Activated CD4-positive, alpha-beta T cell treated with anti-CD3 and anti-CD28 coated beads, Interleukin-2, amount 50 U/mL, for 24 hours (primary cell): ENCODE results near the gene ATF7IP.

Source experiments
- DNase-seq, 2 donors: peaks; one replicate each; pipeline ENCODE4 v3.0.0-alpha.2; 2020; ENCODE audit warnings: low read depth in 1 of 2, low spot score in 1 of 2

ATF7IP gene

GRCh38 chr12:14473707-14474287 lies 108.3 kb downstream of the ATF7IP start:
- no peak for DNase-seq

- no peak for DNase-seq
Measured at GRCh38 chr12:14479004-14479403, 113.5 kb downstream of the ATF7IP start.

- no peak for DNase-seq
Measured at GRCh38 chr12:14481201-14481600, 115.7 kb downstream of the ATF7IP start.

DNA sequence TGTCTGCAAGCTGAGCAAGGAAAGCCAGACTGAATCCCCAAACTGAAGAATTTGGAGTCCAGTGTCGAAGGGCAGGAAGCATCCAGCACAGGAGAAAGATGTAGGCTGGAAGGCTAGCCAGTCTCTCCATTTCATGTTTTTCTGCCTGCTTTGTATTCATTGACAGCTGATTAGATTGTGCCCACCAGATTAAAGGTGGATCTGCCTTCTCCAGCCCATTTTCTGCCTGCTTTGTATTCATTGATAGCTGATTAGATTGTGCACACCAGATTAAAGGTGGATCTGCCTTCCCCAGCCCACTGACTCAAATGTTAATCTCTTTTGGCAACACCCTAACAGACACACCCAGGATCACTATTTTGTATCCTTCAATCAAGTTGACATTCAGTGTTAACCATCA lies 116.9 kb downstream of the ATF7IP start:
- no peak for DNase-seq

GRCh38 chr12:14482886-14483285 lies 117.4 kb downstream of the ATF7IP start:
- no peak for DNase-seq

GRCh38 chr12:14495326-14495725 lies 129.8 kb downstream of the ATF7IP start:
- DNase-seq, result no peak

- no peak for DNase-seq
Measured at GRCh38 chr12:14505626-14506596, 140.4 kb downstream of the ATF7IP start.

DNA sequence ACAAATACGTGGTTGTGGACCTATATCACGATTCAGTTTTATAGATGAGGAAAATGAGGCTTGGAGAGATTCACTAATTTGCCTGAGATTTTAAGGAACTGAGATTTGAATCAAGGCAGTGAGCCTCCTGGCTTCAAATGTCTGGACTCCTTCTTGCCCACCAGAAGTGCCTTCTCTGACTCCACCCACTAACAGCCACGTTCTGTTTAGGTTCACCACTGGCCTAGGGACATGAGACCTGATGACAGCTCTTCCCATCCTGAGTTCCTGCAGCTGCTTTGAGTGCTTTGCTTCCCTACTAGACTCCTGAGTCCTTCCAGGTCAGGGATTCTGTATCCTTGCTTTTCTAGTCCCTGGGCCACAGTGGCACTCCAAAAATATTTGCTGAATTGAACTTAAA lies 145.1 kb downstream of the ATF7IP start:
- no peak for DNase-seq

DNA sequence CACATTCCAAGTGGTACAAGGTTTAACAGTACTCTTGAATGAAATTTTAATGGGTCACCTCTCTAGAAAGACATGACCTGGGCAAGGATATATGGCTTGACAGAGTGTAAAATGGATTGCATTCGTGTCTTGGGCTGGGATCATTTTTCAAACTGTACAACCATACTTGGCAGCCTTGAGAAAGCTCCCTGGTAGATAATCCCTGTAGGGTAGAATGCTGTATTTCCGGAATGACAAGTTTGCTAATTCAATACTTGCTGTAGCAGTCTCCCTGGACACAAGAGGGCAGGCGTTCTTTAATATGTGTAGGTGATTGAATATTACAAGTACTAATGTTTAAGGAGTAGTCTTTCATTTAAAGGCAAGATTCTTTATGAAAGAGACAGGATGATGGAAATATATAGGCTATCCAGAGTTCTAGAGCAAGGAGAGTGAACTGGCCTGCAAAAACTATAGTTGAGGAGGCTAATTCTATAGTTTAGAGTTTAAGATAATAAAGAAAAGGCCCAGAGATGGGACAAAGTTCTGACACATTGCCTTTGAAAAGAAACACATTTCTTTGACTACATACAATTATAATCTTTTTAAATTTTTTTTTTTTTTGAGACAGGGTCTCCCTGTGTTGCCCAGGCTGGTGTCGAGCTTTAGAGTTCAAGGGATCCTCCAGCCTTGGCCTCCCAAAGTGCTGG lies 148.8 kb downstream of the ATF7IP start:
- DNase-seq, result no peak

- DNase-seq, result no peak
Measured at GRCh38 chr12:14514946-14515345, 149.5 kb downstream of the ATF7IP start.

GRCh38 chr12:14521822-14522221 lies 156.3 kb downstream of the ATF7IP start:
- DNase-seq, result no peak

DNA sequence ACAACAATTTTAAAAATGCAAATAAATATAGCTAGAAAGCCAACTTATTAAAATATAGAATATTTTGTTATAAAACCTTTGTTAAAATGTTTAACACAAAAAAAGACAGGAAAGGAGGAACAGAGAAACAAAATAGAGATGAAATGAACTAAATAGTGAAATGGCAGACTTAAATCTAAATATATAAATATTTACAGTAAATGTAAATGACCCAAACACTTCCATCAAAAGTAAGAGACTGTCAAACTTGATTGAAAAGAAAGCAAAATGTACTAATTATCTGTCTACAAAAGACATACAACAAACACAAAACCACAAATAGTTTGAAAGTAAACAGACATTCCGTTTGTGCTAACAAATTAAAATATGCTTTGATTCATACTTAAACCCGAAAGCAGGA lies 160.5 kb downstream of the ATF7IP start:
- DNase-seq, result no peak

- no peak for DNase-seq
Measured at GRCh38 chr12:14532152-14532551, 166.7 kb downstream of the ATF7IP start.

DNA sequence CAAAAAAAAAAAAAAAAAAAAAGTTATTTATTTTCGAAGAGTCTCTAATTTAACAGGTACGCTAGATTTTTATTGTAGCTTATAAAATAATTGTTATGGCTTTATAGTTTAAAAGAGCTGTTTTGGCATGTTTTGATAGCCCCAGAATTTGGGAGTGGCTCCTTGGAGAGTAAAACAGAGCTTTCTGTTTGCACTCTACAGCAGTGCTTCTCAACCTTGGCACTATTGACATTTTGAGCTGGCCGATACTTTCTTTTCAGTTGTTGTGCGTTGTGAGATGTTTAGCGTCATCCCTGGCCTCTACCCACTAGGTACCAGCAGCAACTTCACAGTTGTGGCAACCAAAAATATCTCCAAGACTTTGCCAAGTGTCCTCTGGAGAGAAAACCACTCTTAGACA lies 171.6 kb downstream of the ATF7IP start:
- DNase-seq, result no peak

DNA sequence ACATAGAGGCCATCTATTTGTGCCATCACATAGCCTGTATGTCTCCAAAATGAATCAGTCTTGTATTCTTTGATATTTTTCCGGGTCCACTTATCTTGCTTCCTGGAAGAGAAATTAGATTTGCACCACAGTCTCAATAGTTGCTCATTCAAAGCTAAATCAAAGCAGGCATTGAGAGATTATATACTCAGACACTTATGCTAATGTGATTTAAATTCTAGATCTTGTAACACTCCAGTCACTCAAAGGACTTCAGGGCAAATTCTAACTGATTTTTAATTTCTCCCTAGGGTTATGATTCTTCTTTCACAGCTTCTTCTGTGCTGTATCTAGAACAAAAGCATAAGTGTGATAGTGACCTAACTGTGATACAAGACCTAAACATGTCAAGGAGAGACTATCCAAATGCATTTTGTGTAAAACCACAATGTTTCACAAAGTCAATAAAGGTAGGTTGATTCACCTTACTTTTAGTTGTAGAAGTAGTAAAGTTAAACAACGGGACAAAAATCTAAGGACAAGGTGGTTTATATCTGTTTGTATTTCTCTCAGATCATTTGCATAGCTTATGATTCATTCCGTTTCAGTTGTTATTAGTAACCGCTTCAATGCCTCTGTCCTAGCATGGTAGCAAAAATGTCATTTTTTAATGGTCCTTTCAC lies 175.4 kb downstream of the ATF7IP start:
- no peak for DNase-seq

GRCh38 chr12:14545144-14546124 lies 180.0 kb downstream of the ATF7IP start:
- no peak for DNase-seq

- DNase-seq, result no peak
Measured at GRCh38 chr12:14547571-14547970, 182.1 kb downstream of the ATF7IP start.

GRCh38 chr12:14548609-14549008 lies 183.1 kb downstream of the ATF7IP start:
- DNase-seq, result no peak
